Right lung (tissue), 5 donors: Measurements from ENCODE around the gene ADAM22. TPM values are rescaled to one million over a fixed set of nuclear protein-coding genes. Genes with fewer than 3 reads are reported as not detected.

Experiments used
- DNase-seq, 2 donors: peaks; one replicate each; pipeline ENCODE4 v3.0.0-alpha.2; 2013
- polyA plus RNA-seq, 5 donors: library from polyadenylated mRNA; unstranded; fragments of 120-200 nt; gene quantifications; one replicate each; pipeline versions ENCODE4 v1.2.1 to v1.2.3, GENCODE V29; 2013; ENCODE audit warnings: inconsistent platforms in 1 of 5, low replicate concordance in 1 of 5; ENCODE audit not compliant: insufficient read length in 5 of 5, insufficient read depth in 1 of 5

ADAM22 gene
- polyA plus RNA-seq, 5 donors = 8.0 to 25.9 (median 18.7) TPM

DNA sequence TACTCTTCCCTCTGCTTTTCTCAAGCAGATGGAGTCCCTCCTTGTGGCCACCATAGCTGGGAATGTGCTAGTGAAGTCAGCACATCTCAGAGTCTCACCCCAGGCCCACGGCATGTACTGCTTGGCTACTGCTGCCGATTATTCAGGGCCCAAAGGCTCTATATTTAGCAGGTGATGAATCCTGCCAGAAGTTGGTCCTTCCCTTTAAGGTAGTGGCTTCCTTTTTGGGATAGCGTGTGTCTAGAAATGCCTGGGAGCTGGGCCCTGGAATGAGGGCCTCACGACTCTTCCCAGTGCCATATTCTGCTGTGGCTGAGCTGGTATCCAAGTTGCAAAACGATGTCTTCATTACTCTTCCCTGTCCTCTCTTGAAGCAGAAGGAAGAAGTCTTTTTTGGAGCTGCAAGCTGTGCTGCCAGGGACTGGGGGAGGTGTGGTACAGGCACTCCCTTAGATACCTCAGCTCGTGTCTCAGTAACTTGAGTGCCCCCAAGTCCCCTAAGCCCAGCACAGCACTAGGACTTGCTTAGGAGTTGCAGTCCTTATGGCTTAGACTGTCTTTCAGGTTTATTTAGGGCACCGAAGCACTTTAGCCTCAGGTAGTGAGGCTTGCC is 100.1 kb downstream of the ADAM22 start:
- DNase-seq = no peak

GRCh38 chr7:88037050-88037449 is 103.0 kb downstream of the ADAM22 start:
- no peak for DNase-seq

DNA sequence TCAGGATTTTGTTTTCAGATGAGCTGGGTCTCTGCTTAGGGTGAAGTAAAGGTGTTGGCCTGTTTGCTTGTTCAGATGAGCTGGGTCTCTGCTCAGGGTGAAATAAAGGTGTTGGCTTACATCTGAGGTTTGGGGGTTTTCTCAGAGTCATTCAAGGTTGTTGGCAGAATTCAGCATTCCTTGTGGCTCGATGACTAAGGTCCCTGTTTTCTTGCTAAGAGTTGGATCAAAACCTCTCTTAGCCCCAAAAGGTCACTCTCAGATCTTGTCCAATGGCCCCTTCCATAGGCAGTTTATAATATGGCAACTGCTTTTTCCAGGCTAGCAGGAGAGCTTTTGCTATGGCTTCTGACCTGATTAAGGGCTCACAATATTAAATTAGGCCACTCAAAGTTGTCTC is 106.6 kb downstream of the ADAM22 start:
- DNase-seq = no peak

DNA sequence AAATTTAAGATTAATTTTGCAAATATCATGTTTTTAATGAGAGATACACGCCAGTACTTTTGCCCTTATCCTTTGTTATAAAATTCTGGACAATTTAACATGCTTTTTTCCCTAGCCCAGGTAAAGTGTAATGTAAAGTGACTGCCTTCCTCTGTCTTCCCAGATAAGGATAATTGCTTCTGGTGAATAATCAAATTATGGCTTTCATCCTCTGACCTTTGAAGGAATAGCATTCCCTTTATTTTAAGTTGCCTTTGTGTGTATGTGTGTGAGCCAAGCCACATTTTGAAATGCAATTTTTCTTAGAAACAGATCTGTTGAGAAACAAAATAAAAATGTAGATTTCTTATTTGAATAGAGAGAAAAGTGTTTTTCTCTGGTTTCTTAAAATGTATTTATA is 107.5 kb downstream of the ADAM22 start:
- no peak for DNase-seq

GRCh38 chr7:88042157-88042556 is 108.1 kb downstream of the ADAM22 start:
- no peak for DNase-seq

- no peak for DNase-seq
These were observed 108.8 kb downstream of the ADAM22 start for GRCh38 chr7:88042803-88043202.

- DNase-seq = no peak
These were observed 110.0 kb downstream of the ADAM22 start for GRCh38 chr7:88044069-88044468.

- no peak for DNase-seq
These were observed 113.0 kb downstream of the ADAM22 start for GRCh38 chr7:88046839-88047573.

- DNase-seq = no peak
These were observed 123.6 kb downstream of the ADAM22 start for GRCh38 chr7:88057655-88058054.

DNA sequence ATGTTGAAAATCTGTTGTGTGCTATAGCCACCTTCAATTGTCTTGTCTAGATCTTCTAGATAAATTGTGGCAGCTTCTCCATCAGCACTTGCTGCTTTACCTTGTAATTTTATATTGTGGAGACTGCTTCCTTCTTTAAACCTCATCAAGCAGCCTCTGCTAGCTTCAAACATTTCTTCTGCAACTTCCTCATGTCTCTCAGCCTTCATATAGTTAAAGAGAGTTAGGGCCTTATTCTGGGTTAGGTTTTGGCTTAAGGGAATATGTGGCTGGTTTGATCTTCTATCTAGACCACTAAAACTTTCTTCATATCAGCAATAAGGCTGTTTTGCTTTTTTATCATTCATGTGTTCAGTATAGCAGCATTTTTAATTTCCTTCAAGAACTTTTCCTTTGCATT is 128.2 kb downstream of the ADAM22 start:
- no peak for DNase-seq

- DNase-seq = no peak
These were observed 135.0 kb downstream of the ADAM22 start for GRCh38 chr7:88069093-88069492.

GRCh38 chr7:88071994-88072714 is 138.1 kb downstream of the ADAM22 start:
- DNase-seq = no peak

GRCh38 chr7:88072715-88073055 is 138.6 kb downstream of the ADAM22 start:
- DNase-seq = no peak

GRCh38 chr7:88073626-88074025 is 139.6 kb downstream of the ADAM22 start:
- no peak for DNase-seq

- no peak for DNase-seq
These were observed 141.2 kb downstream of the ADAM22 start for GRCh38 chr7:88075216-88075615.

DNA sequence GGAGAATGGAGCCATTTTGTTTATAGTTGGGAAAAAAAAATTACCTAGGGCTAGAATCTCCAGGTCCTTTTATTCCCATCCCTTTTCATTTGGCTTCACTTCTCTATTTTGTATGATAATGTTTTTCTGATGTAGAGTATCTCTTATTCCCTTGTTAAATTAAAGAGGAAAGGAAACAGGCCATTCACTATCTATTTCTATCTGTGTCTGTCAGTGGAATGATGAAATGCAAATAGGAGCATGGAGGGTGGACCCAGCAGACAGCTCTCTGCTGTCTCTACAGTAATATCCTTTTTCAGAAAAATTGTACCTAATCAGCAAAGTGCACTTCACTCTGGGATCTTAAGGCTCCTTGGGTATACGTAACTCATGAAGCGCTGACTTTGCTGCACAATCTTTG is 149.8 kb downstream of the ADAM22 start:
- no peak for DNase-seq

DNA sequence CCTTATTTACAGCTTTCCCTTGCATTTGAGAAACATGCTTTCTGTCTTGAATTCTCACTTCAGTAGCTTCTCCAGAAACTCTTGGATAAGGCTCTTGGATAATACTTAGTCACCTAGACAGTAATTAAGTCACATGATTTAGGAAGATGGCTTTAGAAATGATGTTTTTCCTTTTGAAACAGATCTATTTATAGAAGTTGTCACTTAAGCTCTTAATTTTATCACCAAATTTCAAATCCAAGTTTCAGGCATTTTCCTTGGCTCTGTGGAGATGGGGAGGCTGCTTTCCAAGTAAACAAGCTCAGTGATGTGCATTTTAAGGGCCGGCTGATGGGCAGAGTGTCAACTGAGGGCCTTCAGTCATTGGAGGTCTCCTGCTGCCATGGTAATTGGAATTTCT is 155.5 kb downstream of the ADAM22 start:
- DNase-seq = no peak

- DNase-seq = no peak
These were observed 156.2 kb downstream of the ADAM22 start for GRCh38 chr7:88090240-88090639.

GRCh38 chr7:88090671-88091070 is 156.6 kb downstream of the ADAM22 start:
- no peak for DNase-seq

GRCh38 chr7:88091988-88092675 is 158.1 kb downstream of the ADAM22 start:
- no peak for DNase-seq

- DNase-seq = no peak
These were observed 158.6 kb downstream of the ADAM22 start for GRCh38 chr7:88092676-88092999.

GRCh38 chr7:88101769-88102168 is 167.7 kb downstream of the ADAM22 start:
- DNase-seq = no peak

DNA sequence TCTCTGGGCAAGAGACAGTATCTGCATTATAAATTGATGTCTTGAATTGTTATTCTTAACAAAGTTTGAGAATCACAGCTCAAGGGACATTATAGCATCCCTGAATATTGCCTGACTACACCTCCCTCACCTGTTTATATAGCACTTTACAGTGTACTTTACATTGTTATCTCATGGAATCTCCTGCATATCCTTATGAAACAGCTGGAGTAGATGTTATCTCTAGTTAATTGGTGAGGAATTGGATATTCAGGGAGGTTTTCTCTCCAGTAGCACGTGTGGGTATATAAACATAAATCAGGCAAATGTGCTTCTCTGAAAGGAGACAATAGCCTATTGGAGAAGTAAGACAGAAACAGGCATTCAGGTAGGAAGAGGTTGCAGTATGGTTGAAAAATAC is 168.6 kb downstream of the ADAM22 start:
- no peak for DNase-seq
